Endothelial cell (in vitro differentiated cells): ENCODE data around the gene SFMBT2. TPM values are rescaled to one million over a fixed set of nuclear protein-coding genes. Genes with fewer than 3 reads are reported as not detected.
"Not testable (repeated sequence)": the region's sequence is repeated elsewhere in the genome, so short reads cannot be mapped to it uniquely, and the experiment has no call there.

Source experiments
- DNase-seq: peaks from one replicate; pipeline ENCODE4 v3.0.0; 2021; ENCODE audit warnings: low spot score
- H3K27ac Mint-ChIP-seq: one replicate; pipeline ENCODE4 v1.8.0; 2021; ENCODE audit warnings: mixed read lengths, inconsistent platforms; ENCODE audit not compliant: unreplicated experiment
- H3K27me3 Mint-ChIP-seq: one replicate; pipeline ENCODE4 v1.8.0; 2021; ENCODE audit warnings: mild to moderate bottlenecking, moderate library complexity, mixed read lengths, inconsistent platforms; ENCODE audit not compliant: unreplicated experiment
- H3K36me3 Mint-ChIP-seq: one replicate; pipeline ENCODE4 v1.8.0; 2021; ENCODE audit warnings: mild to moderate bottlenecking, low read depth, mixed read lengths, inconsistent platforms; ENCODE audit not compliant: unreplicated experiment
- H3K4me1 Mint-ChIP-seq: one replicate; pipeline ENCODE4 v1.8.0; 2021; ENCODE audit warnings: mild to moderate bottlenecking, mixed read lengths, inconsistent platforms; ENCODE audit not compliant: unreplicated experiment
- H3K4me3 Mint-ChIP-seq: one replicate; pipeline ENCODE4 v1.8.0; 2021; ENCODE audit warnings: mild to moderate bottlenecking, mixed read lengths, inconsistent platforms; ENCODE audit not compliant: unreplicated experiment
- H3K9me3 Mint-ChIP-seq: one replicate; pipeline ENCODE4 v1.8.0; 2021; ENCODE audit warnings: mixed read lengths, inconsistent platforms; ENCODE audit not compliant: unreplicated experiment
- CTCF ChIP-seq: fragments of 200-600 bp; sonication (generic); IDR thresholded peaks from one replicate; pipeline ENCODE4 v1.5.0; 2021; ENCODE audit warnings: antibody characterized with exemption; ENCODE audit not compliant: unreplicated experiment
- total RNA-seq: library from RNA; stranded (reverse); fragmentation: NEBNext Ultra II Directional; extraction: Animal tissue kit (Norgen Biotek cat#: 25700); gene quantifications from one replicate; pipeline ENCODE4 v1.2.1, GENCODE V29; 2021; ENCODE audit not compliant: unreplicated experiment

Gene SFMBT2
- total RNA-seq, 1 donor from 2014 or later = 16.0 TPM

- TF ChIP-seq CTCF = no peak
- Mint-ChIP-seq H3K4me3 (no peak overlapping the region), H3K27ac (no peak overlapping the region), H3K27me3 (no peaks in the 10 kb centered on the region), H3K36me3 (peaks cover 26% of the 10 kb centered on the region), H3K4me1 (peaks cover 2% of the 10 kb centered on the region), H3K9me3 (no peaks in the 10 kb centered on the region)
- no peak for DNase-seq
Measured at GRCh38 chr10:7186387-7187018, 224.3 kb downstream of the SFMBT2 start.

GRCh38 chr10:7185367-7185690, 225.5 kb downstream of the SFMBT2 start:
- TF ChIP-seq CTCF = no peak
- no peak overlapping the region for H3K27ac Mint-ChIP-seq
- H3K9me3 Mint-ChIP-seq = no peaks in the 10 kb centered on the region
- H3K27me3 Mint-ChIP-seq = no peaks in the 10 kb centered on the region
- peaks cover 18% of the 10 kb centered on the region for H3K36me3 Mint-ChIP-seq
- no peak for DNase-seq
- H3K4me1 Mint-ChIP-seq = no peaks in the 10 kb centered on the region
- H3K4me3 Mint-ChIP-seq = no peak overlapping the region

- TF ChIP-seq CTCF = no peak
- Mint-ChIP-seq H3K36me3 (peaks cover 18% of the 10 kb centered on the region), H3K27me3 (no peaks in the 10 kb centered on the region), H3K9me3 (no peaks in the 10 kb centered on the region), H3K4me1 (no peaks in the 10 kb centered on the region), H3K27ac (no peak overlapping the region), H3K4me3 (no peak overlapping the region)
- no peak for DNase-seq
Measured at GRCh38 chr10:7184660-7185366, 226.0 kb downstream of the SFMBT2 start.

- not testable (repeated sequence) for H3K4me1 Mint-ChIP-seq, DNase-seq, H3K27me3 Mint-ChIP-seq, H3K27ac Mint-ChIP-seq, H3K4me3 Mint-ChIP-seq, H3K9me3 Mint-ChIP-seq
- peaks cover 15% of the 10 kb centered on the region for H3K36me3 Mint-ChIP-seq
Measured at GRCh38 chr10:7184116-7184515, 226.7 kb downstream of the SFMBT2 start.

- H3K9me3 Mint-ChIP-seq, H3K4me3 Mint-ChIP-seq, H3K27ac Mint-ChIP-seq, DNase-seq, H3K27me3 Mint-ChIP-seq, H3K4me1 Mint-ChIP-seq: not testable (repeated sequence)
- peaks cover 22% of the 10 kb centered on the region for H3K36me3 Mint-ChIP-seq
Measured at GRCh38 chr10:7182327-7182726, 228.5 kb downstream of the SFMBT2 start.

- no peak overlapping the region for H3K4me3 Mint-ChIP-seq
- peaks cover 32% of the 10 kb centered on the region for H3K36me3 Mint-ChIP-seq
- no peaks in the 10 kb centered on the region for H3K4me1 Mint-ChIP-seq
- H3K27ac Mint-ChIP-seq = no peak overlapping the region
- TF ChIP-seq CTCF = no peak
- no peaks in the 10 kb centered on the region for H3K9me3 Mint-ChIP-seq
- DNase-seq = no peak
- no peaks in the 10 kb centered on the region for H3K27me3 Mint-ChIP-seq
Measured at GRCh38 chr10:7181420-7181819, 229.4 kb downstream of the SFMBT2 start.
